ENCODE data around the gene USF2.

The USF2 gene

DNA sequence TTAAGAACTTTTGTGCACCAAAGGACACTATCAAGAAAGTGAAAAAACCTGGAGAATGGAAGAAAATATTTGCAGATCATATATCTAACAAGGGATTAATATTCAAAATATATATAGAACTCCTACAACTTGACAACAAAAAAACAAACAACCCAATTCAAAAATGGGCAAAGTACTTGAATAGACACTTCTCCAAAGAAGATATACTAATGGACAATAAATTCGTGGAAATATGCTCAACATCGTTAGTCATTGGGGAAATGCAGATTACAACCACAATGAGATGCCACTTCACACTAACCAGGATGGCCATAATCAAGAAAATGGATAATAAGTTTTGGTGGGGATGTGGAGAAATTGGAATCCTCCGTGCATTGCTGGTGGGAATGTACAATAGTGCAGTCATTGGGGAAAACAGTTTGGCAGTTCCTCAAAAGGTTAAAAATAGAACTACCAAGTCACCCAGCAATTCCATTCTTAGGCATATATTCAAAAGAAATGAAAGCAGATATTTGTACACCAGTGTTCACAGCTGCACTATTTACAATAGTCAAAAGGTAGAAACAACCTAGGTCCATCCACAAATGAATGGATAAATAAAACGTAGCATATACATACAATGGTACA lies 22.2 kb upstream of the USF2 start:
- DNase-seq, result no peak

DNA sequence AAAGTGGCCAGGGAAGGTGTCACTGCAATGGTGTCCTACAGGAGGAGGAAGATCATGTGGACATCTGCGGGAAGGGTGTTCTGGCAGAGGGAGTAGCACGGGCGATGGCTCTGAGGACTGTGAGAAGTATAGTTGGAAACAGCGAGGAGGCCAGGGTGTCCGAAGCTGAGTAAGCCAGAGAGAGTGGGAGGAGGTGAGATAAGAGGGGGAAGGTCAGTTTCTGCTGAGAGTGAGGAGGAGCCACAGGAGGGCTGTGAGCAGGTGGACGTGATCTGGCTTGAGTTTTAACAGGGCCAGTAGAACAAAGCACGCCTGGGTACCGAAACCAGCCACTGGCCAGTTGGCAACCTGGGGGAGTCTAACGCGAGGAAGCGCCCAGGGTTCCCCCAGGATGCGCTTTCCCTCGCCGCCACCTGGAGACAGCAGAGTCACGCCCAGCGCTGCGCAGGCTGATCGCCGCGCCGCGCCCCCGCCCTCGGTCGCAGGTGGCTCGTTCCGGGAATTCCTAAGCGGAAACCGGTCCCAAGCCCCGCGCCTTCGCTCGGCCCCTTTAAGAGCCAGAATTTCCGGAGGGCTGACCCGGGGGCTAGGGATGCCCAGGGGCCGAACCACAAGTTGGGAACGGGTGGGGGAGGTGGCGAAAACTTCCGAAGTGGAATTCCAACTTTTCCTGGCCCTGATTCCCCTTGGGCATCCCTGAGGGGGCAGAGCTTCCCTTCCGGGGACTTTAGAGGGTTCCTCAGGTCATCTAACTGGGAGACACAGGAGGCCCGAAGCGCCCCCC lies 21.0 kb upstream of the USF2 start:
- DNase-seq, result peak; percentile 63

DNA sequence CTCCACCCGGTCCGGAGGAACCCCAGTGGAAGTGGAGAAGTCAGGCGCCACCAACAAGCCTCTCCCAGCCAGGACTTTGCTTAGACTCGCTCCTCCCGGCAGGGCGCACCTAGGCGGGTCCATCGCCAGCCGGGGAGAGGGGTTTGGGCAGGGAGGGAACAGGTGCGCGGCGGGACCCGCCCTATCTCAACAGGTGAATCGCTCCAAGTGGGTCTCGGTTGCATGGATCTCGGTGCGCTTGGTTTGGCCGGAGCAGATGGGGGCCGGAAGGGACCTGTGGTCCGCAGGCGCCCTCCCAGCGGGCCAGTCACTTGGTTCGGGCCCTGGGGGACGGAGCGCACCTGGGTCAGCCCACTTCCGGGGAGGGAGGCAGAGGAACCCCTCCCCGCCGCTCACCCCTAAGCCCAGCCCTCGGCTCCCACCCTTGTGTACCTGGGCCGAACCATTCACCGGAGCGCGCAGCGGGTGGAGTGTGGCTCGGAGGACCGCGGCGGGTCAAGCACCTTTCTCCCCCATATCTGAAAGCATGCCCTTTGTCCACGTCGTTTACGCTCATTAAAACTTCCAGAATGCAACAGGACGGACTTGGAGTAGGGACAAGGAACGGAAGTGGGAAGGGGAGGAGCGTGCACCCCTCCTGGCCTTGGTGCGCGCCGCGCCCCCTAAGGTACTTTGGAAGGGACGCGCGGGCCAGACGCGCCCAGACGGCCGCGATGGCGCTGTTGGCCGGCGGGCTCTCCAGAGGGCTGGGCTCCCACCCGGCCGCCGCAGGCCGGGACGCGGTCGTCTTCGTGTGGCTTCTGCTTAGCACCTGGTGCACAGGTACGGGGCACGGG lies 20.2 kb upstream of the USF2 start, which contains the start of gene LSR:
Gene LSR, plus strand, starts transcription at position 693 of the 836 bp plus-strand sequence. Its CDS starts 21 bp downstream, at position 714.
- DNase-seq, result peak; percentile 91

DNA sequence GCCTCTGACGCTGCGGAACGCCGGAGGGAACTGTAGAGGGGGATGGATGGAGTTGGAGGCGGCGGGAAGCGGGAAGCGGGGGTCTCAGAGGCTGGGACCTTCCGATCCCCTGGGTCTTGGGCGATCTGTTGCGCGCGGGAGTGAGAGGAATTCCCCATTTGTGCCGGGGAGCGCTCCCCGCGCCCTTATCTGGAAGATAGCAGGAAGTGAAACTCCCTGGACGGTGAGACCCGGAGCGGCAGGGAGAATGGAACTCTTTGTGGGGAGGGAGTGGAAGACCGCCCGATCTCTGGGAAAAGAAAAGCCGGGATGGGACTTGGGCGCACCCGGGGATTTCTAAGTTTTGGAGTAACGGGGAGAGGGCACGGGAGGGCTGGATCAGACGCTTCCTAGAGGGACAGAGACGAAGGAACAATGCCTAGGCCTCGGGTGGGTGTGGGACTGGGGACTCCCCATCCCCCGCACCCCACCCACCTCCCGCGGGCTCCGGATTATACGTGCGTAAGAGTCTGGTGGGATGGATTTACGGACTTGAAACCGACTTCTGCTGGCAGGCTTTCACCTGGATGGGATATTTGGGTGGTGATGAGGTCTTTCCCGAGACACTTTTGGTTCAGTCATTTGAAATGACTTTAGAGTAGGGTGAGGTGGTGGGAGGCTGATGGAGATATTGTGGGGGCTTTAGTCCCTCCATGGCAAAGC lies 19.5 kb upstream of the USF2 start:
- no peak for DNase-seq

DNA sequence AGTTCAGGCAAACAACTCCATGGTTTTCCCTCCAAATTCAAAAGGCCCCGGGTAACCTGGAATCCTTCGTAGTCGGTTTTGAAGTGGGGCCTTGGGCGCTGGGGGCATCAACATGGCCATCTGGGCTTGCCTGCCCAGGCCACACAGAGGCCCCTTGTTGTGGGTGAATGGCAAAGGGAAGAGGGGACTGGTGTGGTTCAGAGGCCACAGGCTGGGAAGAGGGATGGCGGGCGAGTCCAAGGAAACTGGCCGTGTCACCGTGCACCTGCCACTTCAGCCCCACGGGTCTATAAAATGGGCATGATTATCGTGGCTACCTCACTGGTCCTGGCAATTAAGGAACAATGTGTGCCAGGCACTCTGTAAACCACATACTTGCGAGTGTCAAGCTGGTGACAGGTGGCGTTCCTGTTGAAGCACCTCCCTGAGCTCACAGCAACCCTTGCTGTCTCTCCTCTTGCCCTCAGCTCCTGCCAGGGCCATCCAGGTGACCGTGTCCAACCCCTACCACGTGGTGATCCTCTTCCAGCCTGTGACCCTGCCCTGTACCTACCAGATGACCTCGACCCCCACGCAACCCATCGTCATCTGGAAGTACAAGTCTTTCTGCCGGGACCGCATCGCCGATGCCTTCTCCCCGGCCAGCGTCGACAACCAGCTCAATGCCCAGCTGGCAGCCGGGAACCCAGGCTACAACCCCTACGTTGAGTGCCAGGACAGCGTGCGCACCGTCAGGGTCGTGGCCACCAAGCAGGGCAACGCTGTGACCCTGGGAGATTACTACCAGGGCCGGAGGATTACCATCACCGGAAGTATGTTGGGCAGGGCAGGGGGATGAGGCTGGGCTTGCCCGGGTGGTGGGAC lies 18.7 kb upstream of the USF2 start:
- DNase-seq, result peak; percentile 53

DNA sequence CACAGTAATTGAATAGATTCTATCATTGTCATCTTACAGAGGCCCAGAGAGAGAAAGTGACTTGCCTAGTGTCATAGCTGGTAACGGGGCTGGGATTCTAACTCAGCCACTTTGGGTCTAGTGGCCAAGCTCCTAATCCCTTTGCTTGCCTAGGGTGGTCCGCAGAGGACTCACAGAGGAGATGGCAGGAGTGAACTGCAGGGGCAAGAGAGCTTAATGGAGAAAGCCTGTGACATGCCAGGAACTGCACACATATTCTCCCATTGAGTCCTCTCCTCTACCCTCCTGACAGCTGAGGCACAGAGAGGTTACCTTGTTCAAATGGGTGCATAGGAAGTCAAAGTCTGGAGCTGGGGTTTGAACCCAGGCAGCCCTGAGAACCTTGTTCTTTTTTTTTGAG lies 17.3 kb upstream of the USF2 start:
- no peak for DNase-seq

DNA sequence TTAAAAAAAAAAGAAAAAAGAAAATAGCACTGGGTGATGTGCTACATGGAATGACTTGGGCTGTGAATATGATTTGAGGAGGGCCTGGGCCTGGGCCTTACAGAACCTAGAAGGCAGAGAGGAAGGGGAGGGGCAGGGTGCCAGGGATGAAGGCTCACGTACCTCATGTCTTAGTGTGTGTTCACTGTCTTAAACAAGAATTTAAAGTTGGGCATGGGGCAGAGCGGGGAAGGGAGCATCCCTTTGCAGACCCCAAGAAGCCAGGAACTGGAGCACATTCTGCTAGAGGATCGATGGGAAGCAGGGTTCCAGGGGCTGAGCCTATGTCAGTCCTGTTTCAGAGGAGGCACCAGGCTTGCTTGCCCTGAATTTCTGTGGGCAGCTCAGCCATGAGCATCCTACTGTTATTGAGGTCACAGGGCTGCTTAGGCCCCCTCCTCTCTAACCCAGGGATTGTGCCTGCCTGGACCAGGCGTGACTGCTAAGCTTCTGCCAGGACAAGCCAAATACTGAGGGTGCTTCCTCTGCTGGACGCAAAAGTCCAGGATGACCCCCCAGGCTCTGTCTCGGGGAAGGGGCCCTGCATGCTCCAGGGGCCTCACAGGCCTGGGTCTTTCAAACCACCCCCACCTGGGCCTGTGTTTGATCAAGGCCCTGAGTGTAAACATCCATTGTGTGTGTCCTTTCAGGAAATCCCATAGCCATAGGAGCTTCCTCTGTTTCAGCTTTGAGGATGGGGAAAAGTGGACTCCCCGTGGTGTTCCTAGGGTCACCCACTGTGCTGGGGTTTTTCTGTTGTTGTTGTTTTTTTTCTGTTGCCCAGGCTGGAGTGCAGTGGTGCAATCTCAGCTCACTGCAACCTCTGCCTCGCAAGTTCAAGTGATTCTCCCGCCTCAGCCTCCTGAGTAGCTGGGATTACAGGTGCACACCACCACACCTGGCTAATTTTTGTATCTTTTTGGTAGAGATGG lies 15.2 kb upstream of the USF2 start:
- no peak for DNase-seq

DNA sequence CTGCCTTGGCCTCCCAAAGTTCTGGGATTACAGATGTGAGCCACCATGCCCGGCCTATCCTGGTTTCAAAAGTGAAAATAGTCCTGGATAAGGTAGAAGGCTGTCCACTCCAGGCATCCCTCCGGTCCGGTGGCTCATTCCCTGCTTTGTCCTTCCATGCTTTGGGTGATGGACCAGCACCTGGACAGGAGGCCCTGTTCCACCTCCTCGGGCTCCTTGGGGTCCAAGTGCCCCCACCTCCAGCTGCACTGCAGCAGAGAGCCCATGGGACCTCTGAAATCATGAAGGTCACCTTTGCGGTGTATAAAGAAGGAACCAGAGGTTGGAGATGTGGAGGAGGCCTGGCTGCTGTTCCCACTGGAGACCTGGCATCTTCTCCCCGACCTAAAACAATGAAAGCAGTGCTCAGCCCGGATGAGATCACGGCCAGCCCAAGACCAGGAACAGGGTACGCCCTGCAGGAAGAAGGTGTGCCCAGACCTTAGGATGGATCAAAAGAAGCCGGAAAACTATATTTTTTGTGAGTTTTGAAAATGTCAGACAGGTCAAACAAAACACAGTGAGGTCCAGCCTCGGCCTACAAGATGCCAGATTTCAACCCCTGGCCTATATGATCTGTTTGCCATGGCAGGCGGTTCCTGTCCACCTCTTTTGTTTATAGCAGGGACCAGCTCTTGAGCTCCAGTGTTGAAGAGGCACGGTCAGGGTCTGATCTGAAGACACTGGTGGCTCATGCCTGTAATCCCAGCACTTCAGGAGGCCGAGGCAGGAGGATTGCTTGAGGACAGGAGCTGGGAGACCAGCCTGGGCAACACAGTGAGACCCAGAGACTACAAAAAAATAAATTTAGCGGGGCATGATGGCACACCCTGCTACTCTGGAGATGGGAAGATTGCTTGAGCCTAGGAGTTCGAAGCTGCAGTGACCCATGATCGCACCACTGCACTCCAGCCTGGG lies 14.1 kb upstream of the USF2 start:
- DNase-seq, result no peak

DNA sequence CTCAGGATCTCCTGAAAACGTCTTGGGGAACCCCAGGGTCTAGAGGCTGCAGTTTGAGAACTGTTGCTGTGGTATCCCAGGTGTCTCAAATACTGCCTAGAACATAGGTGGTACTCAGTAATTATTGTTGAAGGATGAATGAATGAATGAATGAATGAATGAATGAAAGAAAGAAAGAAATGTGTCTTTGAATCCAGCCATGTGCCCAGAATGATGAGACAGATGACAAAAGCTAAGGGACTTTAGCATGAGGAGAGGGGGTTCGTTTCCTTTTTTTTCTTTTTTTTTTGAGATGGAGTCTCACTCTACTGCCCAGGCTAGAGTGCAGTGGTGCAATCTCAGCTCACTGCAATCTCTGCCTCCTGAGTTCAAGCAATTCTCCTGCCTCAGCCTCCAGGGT lies 12.2 kb upstream of the USF2 start:
- no peak for DNase-seq

DNA sequence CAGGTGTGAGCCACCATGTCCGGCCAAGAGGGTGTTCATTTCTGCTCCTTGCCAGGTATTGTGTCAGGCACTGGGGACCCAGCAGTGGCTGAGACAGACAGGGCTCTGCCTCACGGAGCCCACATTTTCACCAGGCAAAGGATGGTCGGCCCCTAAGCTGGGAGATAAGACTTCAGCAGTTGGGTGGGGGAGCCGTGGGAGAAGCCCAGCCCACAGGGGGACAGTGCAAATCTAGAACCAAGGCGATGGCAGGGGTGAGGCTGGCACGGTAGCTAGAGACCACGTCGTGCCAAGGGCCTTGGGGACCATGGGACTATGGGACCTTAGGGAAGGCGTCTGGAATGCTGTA lies 11.7 kb upstream of the USF2 start:
- DNase-seq, result no peak

DNA sequence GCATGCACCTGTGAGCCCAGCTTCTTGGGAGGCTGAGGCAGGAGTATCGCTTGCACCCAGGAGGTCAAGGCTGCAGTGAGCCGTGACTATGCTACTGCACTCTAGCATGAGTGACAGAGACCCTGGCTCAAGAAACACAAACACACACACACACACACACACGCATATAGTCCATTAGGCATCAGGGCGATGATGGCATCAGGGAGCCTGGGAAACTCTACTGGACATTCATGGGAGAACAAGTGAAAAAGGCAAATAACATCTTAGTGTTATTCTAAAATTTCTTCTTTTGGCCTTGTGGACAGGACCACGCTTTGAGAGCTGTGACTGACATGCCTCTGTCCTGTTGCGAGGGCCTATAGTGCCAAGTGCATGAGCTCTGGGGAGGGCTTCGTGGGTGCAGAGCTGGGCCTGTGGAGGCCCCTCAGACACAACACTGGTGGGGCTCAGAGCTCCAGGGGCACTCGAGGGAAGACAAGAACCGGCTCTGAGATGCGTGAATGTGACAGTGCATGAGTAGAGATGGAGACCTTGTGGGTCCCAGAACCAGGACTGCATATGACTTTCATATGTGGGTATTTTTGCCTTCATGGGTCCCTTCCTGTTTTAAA lies 8.0 kb upstream of the USF2 start:
- DNase-seq, result no peak

DNA sequence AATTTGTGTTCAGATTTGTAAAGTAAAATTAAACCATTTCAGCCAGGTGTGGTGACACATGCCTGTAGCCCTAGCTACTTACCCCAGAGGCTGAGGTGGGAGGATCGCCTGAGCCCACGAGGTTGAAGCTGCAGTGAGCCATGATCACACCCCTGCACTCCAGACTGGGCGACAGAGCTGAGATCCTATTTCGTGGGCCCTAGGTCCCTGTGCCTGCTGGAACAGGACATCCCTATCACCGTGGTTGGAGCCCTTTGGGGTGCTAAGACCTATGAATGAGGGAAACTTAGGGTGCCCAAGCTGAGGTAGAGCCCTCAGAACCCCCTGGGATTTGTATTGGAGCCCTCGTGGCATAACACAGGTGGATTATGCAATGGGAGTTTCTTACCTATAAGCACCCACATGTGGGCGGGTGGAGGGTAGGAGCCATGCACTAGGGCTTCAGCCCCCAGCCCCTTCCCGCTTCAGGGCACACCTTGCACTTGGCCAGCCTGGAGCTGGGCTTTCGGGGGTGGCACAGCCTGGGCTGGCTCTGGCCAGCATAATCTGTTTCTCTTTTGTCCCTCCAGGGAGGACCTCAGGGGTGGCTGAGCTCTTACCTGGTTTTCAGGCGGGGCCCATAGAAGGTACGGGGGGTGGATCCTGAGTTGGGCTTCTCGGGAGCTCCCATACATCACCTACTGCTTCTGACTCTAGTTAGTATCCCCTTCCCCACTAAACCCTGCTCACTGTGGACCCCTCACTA lies 7.2 kb upstream of the USF2 start:
- no peak for DNase-seq

DNA sequence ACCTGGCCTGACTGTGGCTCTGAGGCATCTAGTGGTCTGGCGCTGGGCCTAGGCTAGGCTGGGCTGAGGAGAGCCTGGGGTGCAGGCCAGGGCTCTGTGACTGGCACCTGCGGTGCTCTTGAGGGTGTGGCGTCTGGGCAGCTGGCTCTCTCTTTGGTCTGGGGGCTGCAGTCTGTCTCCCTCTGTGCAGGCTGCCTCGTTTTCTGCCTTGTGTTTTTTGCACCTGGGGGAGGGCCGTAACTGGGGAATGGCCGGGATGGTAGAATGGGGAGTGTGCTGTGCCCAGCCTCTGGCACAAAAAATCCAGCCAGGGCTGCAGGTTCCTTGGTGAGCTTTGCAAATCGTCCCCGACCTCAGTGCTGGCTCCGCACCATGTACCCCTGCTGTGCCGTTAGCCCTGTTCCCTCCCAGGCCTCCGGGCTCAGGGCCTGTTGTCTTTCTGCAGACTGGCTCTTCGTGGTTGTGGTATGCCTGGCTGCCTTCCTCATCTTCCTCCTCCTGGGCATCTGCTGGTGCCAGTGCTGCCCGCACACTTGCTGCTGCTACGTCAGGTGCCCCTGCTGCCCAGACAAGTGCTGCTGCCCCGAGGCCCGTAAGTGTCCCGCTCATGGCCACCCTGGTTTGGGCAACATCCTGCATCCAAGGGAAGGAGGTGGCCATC lies 6.5 kb upstream of the USF2 start:
- DNase-seq, result no peak

DNA sequence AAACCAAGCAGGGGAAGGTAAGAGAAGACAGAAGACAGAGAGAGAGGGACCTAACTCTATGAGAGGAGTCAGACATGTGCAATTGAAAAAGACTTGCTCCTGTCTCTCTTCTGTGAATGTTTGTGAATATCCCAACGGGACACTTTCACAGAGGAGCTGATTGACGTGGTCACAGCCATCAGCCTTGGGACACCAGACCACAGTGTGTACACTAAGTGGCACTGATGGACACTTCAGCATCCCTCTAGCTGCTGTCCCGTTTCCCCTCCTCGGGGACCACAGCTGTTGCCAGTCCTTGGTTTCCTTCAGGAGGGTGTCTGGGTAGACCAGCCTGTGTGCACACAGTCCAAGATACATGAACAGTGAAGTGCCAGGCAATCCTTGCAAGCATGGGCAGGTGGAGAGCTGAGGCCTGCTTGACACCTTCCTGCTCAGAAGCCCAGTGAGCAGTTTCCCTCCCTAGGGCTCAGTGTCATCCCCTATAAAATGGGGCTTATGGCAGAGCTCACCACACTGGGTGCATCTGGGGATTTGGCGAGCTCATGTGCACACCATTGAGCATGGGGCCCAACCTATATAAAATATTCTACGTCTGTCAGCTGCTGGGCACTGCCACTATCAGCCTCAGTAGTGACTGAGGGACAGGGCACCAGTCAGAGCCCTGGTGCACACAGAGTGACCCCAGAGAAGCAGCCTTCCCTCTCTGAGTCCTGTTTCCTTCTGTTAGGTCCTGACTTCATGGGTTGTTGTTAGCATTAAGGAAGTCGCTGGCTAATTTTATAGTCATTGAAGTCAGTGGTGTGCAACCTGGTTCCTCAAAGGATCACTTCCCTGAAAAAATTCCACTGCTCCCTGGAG lies 4.3 kb upstream of the USF2 start:
- DNase-seq, result no peak

DNA sequence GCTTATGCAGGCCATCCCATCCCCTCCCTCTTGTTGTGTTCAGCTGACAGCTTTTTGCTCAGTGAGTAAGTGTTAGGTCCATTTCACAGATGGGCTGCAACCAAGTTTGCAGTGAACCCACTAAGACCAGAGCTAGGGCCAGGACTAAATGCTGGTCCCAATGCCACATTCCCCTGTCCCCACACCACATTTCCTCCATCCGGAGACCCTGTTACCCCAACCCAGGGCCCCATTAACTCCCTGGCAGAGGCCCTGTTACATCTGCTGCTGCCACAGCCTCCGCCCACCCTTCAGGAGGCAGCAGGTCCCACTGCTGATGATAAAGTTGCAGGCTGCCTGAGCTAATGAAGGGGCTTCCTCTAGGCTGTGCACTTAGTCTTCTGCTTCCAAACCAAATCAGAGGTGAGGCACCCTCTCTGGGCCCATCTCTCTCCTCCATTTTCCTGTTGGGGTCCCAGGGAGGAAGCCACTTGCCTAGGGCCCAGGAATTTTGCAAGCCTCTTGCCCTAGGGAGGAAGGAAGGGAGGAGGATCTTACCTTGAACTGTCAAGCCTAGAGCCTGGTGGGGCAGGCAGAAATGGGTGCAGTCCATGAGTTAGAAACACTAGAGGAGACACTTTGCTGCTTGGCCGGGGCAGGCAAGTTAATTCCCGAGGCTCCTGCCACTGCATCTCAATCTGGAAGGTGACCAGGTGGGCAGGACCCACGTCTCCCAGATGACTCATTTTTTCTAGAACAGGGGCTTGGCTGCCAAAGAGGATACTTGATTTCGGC lies 3.4 kb upstream of the USF2 start:
- no peak for DNase-seq

DNA sequence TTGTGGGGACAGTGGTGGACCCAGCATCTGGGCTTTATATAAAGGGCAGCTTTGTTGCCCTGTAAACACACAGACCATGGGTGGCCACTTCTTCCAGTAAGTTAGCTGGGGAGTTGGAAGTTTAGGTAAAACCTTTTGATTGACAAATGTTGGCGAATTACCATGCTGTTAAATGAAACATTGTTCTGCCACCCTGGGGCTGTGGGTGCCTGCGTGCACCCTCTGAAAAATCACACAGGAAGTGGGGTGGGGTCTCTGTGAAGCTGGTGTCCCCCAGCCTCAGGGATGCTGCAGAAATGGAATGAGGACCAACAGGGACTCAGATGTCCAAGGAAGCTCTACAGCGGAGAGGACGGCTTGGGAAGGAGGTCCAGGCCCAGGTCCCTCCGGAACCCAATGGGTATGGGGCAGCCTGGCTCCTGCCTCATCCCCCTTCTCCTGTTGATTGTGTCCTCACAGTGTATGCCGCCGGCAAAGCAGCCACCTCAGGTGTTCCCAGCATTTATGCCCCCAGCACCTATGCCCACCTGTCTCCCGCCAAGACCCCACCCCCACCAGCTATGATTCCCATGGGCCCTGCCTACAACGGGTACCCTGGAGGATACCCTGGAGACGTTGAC lies 2.8 kb upstream of the USF2 start:
- no peak for DNase-seq

Data from NCI-H2029 treated with DMSO at 0.1 percent for 48 hours (cell line).